K562 (cell line): Measurements from ENCODE around the gene OSTF1. TPM values are rescaled to one million over a fixed set of nuclear protein-coding genes. Genes with fewer than 3 reads are reported as not detected.

Source experiments
- HDAC1 ChIP-seq, 2 experiments: fragments of 450-650 bp; IDR thresholded peaks; 2 replicates each; pipeline ENCODE4 v1.6.1; 2016 to 2017; ENCODE audit warnings: inconsistent platforms in 1 of 2, mild to moderate bottlenecking in 1 of 2, moderate library complexity in 1 of 2
- KAT7 ChIP-seq: sonication (generic); formaldehyde crosslinking; IDR thresholded peaks from 2 replicates; pipeline ENCODE4 v1.8.0; 2022; ENCODE audit warnings: missing genetic modification reagents, mild to moderate bottlenecking, borderline replicate concordance
- PTTG1 ChIP-seq: fragments of 450-650 bp; IDR thresholded peaks from 2 replicates; pipeline ENCODE4 v1.6.1; 2016; ENCODE audit warnings: low read depth, mild to moderate bottlenecking, missing genetic modification characterization, missing compliant biosample characterization
- THAP7 ChIP-seq: fragments of 250-450 bp; sonication (Bioruptor Pico); IDR thresholded peaks from 2 replicates; pipeline ENCODE4 v1.5.0; 2021
- ZNF584 ChIP-seq: fragments of 200-800 bp; sonication (Bioruptor generic); IDR thresholded peaks from 2 replicates; pipeline ENCODE4 v1.6.1; 2016; ENCODE audit warnings: low read depth, mild to moderate bottlenecking, missing genetic modification characterization, missing compliant biosample characterization
- polyA plus RNA-seq, 8 experiments: library from polyadenylated mRNA; depleted of rRNA in 4 of 8; stranded (reverse) in 5 of 8; unstranded in 3 of 8; fragments of >200 nt; fragmentation: Nextera tagmentation in 2 of 8; fragmentation: Illumina TruSeq in 1 of 8; extraction: Ambion mirVana in 2 of 8; extraction: Trizol in 1 of 8; gene quantifications; 2 replicates each; pipeline versions ENCODE4 v1.2.1 to v1.2.3, GENCODE V29; 2011 to 2014; ENCODE audit warnings: inconsistent platforms in 1 of 8, missing spikeins in 1 of 8
- total RNA-seq, 7 experiments: library from RNA; depleted of rRNA in 6 of 7; stranded (reverse); fragments of >200 nt in 6 of 7; fragmentation: Illumina TruSeq in 2 of 7; extraction: Trizol in 2 of 7; gene quantifications; 2 replicates each; pipeline versions ENCODE4 v1.2.1 to v1.2.3, GENCODE V29; 2011 to 2021; ENCODE audit warnings: low replicate concordance in 1 of 7
- TF ChIP-seq, protein P1 (sequence below), 2 experiments: IDR thresholded peaks in 1 of 2; conservative IDR thresholded peaks in 1 of 2; 2 replicates each; pipeline ENCODE4 v1.6.1; 2016; ENCODE audit warnings: low read depth in 2 of 2, mild to moderate bottlenecking in 1 of 2, missing compliant biosample characterization in 1 of 2, missing genetic modification characterization in 1 of 2, moderate library complexity in 1 of 2
- TF ChIP-seq, protein P2 (sequence below): fragments of 450-650 bp; formaldehyde crosslinking; IDR thresholded peaks from 2 replicates; pipeline ENCODE4 v1.4.0; 2020; ENCODE audit warnings: mild to moderate bottlenecking, moderate library complexity

Gene OSTF1
- total and polyA plus RNA-seq, 9 of the 15 experiments (the other 6 are each of a cell fraction or from before 2014, with no cell fraction given), result 15.0 to 37.3 (median 23.0) TPM

DNA sequence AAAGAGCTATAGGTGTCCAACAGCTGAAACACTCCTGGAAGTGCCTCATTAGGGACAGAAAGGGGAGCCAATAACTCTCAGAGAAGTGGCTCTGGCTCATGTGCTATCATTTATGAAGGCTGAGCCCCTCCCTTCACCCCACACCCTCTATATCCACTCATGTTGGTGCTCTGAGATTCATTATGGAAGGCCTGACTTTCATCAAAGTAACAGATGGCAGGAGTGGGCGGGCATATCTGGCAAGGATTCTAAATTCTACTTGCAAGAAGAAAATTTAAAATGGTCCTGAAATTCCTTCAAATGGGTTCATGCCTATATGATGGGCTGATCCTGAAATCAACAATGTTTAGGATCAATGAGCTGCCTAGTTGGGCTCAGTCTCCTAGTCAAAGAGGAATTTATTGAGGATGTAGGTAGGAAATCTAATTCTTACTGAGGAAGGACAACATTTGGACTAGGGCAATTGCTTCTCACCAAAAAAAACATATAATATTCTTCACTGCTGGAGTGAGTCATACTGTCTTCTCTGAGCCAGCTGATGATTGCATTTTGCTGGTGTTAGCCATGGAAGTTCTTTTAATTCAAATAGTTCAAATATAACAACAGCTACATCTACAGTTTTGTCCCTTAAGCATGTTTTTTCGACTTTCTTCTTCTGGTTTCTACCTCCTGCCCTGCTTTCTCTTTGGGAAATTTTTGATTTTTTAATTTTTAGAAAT lies 23.8 kb upstream of the OSTF1 start (continued):
- TF ChIP-seq, protein P1, sequence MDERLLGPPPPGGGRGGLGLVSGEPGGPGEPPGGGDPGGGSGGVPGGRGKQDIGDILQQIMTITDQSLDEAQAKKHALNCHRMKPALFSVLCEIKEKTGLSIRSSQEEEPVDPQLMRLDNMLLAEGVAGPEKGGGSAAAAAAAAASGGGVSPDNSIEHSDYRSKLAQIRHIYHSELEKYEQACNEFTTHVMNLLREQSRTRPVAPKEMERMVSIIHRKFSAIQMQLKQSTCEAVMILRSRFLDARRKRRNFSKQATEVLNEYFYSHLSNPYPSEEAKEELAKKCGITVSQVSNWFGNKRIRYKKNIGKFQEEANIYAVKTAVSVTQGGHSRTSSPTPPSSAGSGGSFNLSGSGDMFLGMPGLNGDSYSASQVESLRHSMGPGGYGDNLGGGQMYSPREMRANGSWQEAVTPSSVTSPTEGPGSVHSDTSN (CRISPR knock-in tag; IDR thresholded peaks at IDR 0.05; ENCODE audit: low read depth), result no peak
- TF ChIP-seq, protein P1 (tag; conservative IDR thresholded peaks at IDR 0.05; ENCODE audit: low read depth), result no peak
- TF ChIP-seq, protein P2, sequence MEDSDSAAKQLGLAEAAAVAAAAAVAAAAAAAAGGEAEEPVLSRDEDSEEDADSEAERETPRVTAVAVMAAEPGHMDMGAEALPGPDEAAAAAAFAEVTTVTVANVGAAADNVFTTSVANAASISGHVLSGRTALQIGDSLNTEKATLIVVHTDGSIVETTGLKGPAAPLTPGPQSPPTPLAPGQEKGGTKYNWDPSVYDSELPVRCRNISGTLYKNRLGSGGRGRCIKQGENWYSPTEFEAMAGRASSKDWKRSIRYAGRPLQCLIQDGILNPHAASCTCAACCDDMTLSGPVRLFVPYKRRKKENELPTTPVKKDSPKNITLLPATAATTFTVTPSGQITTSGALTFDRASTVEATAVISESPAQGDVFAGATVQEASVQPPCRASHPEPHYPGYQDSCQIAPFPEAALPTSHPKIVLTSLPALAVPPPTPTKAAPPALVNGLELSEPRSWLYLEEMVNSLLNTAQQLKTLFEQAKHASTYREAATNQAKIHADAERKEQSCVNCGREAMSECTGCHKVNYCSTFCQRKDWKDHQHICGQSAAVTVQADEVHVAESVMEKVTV, result no peak
- no peak for TF ChIP-seq HDAC1 (IDR thresholded peaks at IDR 0.05)
- TF ChIP-seq ZNF584 (CRISPR knock-in tag), result no peak
- TF ChIP-seq KAT7 (CRISPR knock-in tag), result no peak
- no peak for TF ChIP-seq PTTG1 (tag)
- no peak for TF ChIP-seq THAP7 (CRISPR knock-in tag)
- TF ChIP-seq, all 486 proteins: peak for 0
